ENCODE results near the gene PDLIM1.

Gene PDLIM1

GRCh38 chr10:95277614-95278013, 13.2 kb downstream of the PDLIM1 start:
- Histone ChIP-seq H3F3A (ENCODE audit: insufficient read depth) (no peaks in the 10 kb centered on the region), H3K9me3 (ENCODE audit: insufficient read depth, low read length) (no peaks in the 10 kb centered on the region), H3K9ac (ENCODE audit: low read length) (no peak overlapping the region), H2AFZ (ENCODE audit: low read depth, low read length, severe bottlenecking) (no peak overlapping the region), H4K20me1 (ENCODE audit: low read depth, low read length) (0 out of 2 replicates have a peak, but pooled peaks cover 4% of the 10 kb centered on the region), H3K36me3 (ENCODE audit: low read length) (no peaks in the 10 kb centered on the region), H3K27me3 (ENCODE audit: low read length) (no peaks in the 10 kb centered on the region), H3K4me3 (ENCODE audit: insufficient read depth, low read length, poor library complexity, severe bottlenecking) (no peak overlapping the region), H3K27ac (ENCODE audit: low read depth, low read length) (no peak overlapping the region), H3K4me2 (ENCODE audit: low read depth, low read length, poor library complexity, severe bottlenecking) (no peak overlapping the region), H3K79me2 (ENCODE audit: insufficient read depth, low read length) (peaks cover 16% of the 10 kb centered on the region), H3K9me2 (replicated peaks; ENCODE audit: insufficient read depth, low read length) (no peaks in the 10 kb centered on the region)
- TF ChIP-seq CTCF (IDR thresholded peaks at IDR 0.05; ENCODE audit: insufficient read depth, low read length, poor library complexity, severe bottlenecking) (no peak), EZH2phosphoT487 (conservative IDR thresholded peaks at IDR 0.05; ENCODE audit: low read length) (no peak)

GRCh38 chr10:95277201-95277570, 13.6 kb downstream of the PDLIM1 start:
- no peak for TF ChIP-seq CTCF (IDR thresholded peaks at IDR 0.05; ENCODE audit: insufficient read depth, low read length, poor library complexity, severe bottlenecking)
- no peak for TF ChIP-seq EZH2phosphoT487 (conservative IDR thresholded peaks at IDR 0.05; ENCODE audit: low read length)
- Histone ChIP-seq H3K79me2 (ENCODE audit: insufficient read depth, low read length) (peaks cover 16% of the 10 kb centered on the region), H3K9me2 (replicated peaks; ENCODE audit: insufficient read depth, low read length) (no peaks in the 10 kb centered on the region), H3K27me3 (ENCODE audit: low read length) (no peaks in the 10 kb centered on the region), H3K27ac (ENCODE audit: low read depth, low read length) (no peak overlapping the region), H3K36me3 (ENCODE audit: low read length) (no peaks in the 10 kb centered on the region), H3K9me3 (ENCODE audit: insufficient read depth, low read length) (no peaks in the 10 kb centered on the region), H3F3A (ENCODE audit: insufficient read depth) (no peaks in the 10 kb centered on the region), H4K20me1 (ENCODE audit: low read depth, low read length) (0 out of 2 replicates have a peak, but pooled peaks cover 2% of the 10 kb centered on the region), H3K9ac (ENCODE audit: low read length) (no peak overlapping the region), H2AFZ (ENCODE audit: low read depth, low read length, severe bottlenecking) (no peak overlapping the region), H3K4me3 (ENCODE audit: insufficient read depth, low read length, poor library complexity, severe bottlenecking) (no peak overlapping the region), H3K4me2 (ENCODE audit: low read depth, low read length, poor library complexity, severe bottlenecking) (no peak overlapping the region)

GRCh38 chr10:95276367-95277200, 14.2 kb downstream of the PDLIM1 start:
- H3K9ac ChIP-seq (ENCODE audit: low read length), result no peak overlapping the region
- TF ChIP-seq EZH2phosphoT487 (conservative IDR thresholded peaks at IDR 0.05; ENCODE audit: low read length) (no peak), CTCF (IDR thresholded peaks at IDR 0.05; ENCODE audit: insufficient read depth, low read length, poor library complexity, severe bottlenecking) (no peak)
- no peaks in the 10 kb centered on the region for H4K20me1 ChIP-seq (ENCODE audit: low read depth, low read length)
- H3K4me3 ChIP-seq (ENCODE audit: insufficient read depth, low read length, poor library complexity, severe bottlenecking), result no peak overlapping the region
- H3K79me2 ChIP-seq (ENCODE audit: insufficient read depth, low read length), result peaks cover 16% of the 10 kb centered on the region
- no peaks in the 10 kb centered on the region for H3K9me3 ChIP-seq (ENCODE audit: insufficient read depth, low read length)
- no peaks in the 10 kb centered on the region for H3K27me3 ChIP-seq (ENCODE audit: low read length)
- H2AFZ ChIP-seq (ENCODE audit: low read depth, low read length, severe bottlenecking), result no peak overlapping the region
- H3K36me3 ChIP-seq (ENCODE audit: low read length), result no peaks in the 10 kb centered on the region
- H3K9me2 ChIP-seq (replicated peaks; ENCODE audit: insufficient read depth, low read length), result no peaks in the 10 kb centered on the region
- no peak overlapping the region for H3K4me2 ChIP-seq (ENCODE audit: low read depth, low read length, poor library complexity, severe bottlenecking)
- H3F3A ChIP-seq (ENCODE audit: insufficient read depth), result no peaks in the 10 kb centered on the region
- H3K27ac ChIP-seq (ENCODE audit: low read depth, low read length), result no peak overlapping the region
